A673 (cell line): ENCODE measurements around the gene MAPK11.

ENCODE experiments used
- EZH2 ChIP-seq: fragments of 200-600 bp; sonication (generic); IDR thresholded peaks from 2 replicates; pipeline ENCODE4 v1.6.1; 2017; ENCODE audit warnings: borderline replicate concordance, low read depth, mild to moderate bottlenecking, mixed read lengths, antibody characterized with exemption, low read length; ENCODE audit not compliant: poor library complexity, severe bottlenecking
- TF ChIP-seq, protein P1 (sequence below): fragments of 300-800, 200-600 bp; sonication (generic); conservative IDR thresholded peaks from 2 replicates; pipeline ENCODE4 v1.5.1; 2017; ENCODE audit warnings: low read depth, mild to moderate bottlenecking, antibody characterized with exemption, low read length, moderate library complexity, mixed read lengths

DNA sequence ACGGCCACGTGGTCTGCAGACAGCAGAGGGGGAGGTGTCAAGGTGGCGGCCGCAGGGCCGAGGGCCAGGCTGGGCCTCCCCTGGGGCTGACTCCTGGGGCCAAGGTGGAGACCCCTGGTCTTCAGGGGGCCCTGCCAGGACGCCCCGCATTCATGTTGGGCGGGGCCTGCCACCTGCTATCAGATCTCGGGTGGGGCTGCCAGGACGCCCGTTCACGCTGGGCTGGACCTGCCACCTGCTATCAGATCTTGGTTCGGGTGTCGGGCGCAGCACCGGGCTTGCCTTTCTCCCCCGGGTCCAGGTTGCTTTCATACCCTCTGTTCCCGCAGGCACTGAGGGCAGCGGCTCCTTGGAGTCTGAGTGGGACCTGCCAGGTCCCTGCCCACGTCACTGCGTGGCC is 16.1 kb upstream of the MAPK11 start:
- TF ChIP-seq, protein P1, sequence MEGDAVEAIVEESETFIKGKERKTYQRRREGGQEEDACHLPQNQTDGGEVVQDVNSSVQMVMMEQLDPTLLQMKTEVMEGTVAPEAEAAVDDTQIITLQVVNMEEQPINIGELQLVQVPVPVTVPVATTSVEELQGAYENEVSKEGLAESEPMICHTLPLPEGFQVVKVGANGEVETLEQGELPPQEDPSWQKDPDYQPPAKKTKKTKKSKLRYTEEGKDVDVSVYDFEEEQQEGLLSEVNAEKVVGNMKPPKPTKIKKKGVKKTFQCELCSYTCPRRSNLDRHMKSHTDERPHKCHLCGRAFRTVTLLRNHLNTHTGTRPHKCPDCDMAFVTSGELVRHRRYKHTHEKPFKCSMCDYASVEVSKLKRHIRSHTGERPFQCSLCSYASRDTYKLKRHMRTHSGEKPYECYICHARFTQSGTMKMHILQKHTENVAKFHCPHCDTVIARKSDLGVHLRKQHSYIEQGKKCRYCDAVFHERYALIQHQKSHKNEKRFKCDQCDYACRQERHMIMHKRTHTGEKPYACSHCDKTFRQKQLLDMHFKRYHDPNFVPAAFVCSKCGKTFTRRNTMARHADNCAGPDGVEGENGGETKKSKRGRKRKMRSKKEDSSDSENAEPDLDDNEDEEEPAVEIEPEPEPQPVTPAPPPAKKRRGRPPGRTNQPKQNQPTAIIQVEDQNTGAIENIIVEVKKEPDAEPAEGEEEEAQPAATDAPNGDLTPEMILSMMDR, result no peak
- TF ChIP-seq EZH2, result no peak
